ENCODE data around the gene GNG10. TPM values are rescaled to one million over a fixed set of nuclear protein-coding genes. Genes with fewer than 3 reads are reported as not detected.

Gene GNG10
- total and polyA plus RNA-seq, 7 donors = 12.0 to 22.3 (median 15.4) TPM

GRCh38 chr9:111622626-111623025 lies 38.8 kb upstream of the GNG10 start:
- TF ChIP-seq CTCF (IDR thresholded peaks at IDR 0.05) = no peak
- Histone ChIP-seq H3K36me3 (ENCODE audit: insufficient read depth in 1 of 2, low read depth in 1 of 2) (no peaks in the 10 kb centered on the region), H3K9me3 (no peaks in the 10 kb centered on the region), H3K27ac (no peak overlapping the region), H3K4me3 (no peak overlapping the region), H3K4me1 (no peaks in the 10 kb centered on the region), H3K27me3 (ENCODE audit: insufficient read depth in 3 of 3, low read length in 2 of 3) (no peaks in the 10 kb centered on the region)
- ATAC-seq = peak; percentile 71 to 80 (median 76)
- DNase-seq = peak; percentile 49
- 36 to 66% (median 47%) methylated on average over 3 of the region's 3 CpGs for WGBS, 3 donors
- intact Hi-C loops (cut with DNase I) = no loop called here

DNA sequence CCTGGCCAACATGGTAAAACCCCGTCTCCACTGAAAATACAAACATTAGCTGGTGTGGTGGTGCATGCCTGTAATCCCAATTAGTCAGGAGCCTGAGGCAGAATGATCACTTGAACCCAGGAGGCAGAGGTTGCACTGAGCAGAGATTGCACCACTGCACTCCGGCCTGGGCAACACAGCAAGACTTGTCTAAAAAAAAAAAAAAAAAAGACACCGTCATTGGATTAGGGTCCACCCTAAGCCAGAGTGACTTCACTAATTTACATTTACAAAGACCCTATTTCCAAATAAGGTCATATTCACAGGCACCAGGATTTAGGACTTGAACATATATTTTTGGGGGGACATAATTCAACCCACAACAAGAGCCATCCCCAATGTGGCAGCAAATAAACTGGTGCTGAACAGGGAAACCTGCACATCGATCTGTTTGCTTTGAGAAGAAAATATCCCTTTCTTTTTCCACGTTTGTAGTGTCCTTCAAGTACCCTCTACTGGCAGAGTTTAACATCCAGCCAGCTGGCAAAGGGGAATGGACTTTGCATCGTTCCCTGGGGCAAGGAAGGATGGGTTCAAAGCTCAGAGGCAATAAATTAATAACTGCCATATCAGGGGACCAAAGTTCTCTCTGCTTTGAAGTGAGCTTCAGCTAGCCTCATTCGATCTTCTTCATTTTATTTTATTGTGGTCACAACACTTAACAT lies 34.0 kb upstream of the GNG10 start:
- H3K9me3 ChIP-seq = no peaks in the 10 kb centered on the region
- no peak for TF ChIP-seq CTCF (IDR thresholded peaks at IDR 0.05)
- no peaks in the 10 kb centered on the region for H3K36me3 ChIP-seq (ENCODE audit: insufficient read depth in 1 of 2, low read depth in 1 of 2)
- peaks cover 4% of the 10 kb centered on the region for H3K4me1 ChIP-seq
- H3K27ac ChIP-seq = no peak overlapping the region
- no peak for ATAC-seq
- 55 to 63% (median 58%) methylated on average over 6 to 7 of the region's 7 CpGs for WGBS, 3 donors
- no peaks in the 10 kb centered on the region for H3K27me3 ChIP-seq (ENCODE audit: insufficient read depth in 3 of 3, low read length in 2 of 3)
- intact Hi-C loops (cut with DNase I) = no loop called here
- H3K4me3 ChIP-seq = no peak overlapping the region
- DNase-seq = no peak

DNA sequence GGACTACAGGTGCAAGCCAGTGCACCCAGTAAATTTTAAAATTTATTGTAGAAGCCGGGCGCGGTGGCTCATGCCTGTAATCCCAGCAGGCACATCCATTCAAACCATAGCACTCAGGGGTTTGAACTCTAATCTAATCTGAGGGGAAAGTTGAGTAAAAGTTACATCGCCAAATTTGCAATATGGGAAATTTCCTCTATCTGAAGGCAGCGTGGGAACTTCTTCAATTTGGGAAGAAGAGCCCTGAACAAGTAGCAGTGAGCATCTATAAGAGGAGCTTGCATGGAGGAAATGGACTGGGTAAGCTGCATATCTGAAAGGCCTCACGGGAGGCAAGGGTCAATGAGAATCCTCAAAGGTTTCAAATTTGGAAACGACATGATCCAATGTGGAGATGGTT lies 33.0 kb upstream of the GNG10 start:
- H3K4me3 ChIP-seq = no peak overlapping the region
- TF ChIP-seq CTCF (IDR thresholded peaks at IDR 0.05) = no peak
- no peak overlapping the region for H3K27ac ChIP-seq
- 80 to 84% (median 82%) methylated on average over 7 of the region's 7 CpGs for WGBS, 3 donors
- H3K4me1 ChIP-seq = peaks cover 12% of the 10 kb centered on the region
- DNase-seq (no peak), ATAC-seq (no peak)
- intact Hi-C loops (cut with DNase I) = no loop called here
- peaks cover 0 to 2% of the 10 kb centered on the region in 2 donors for H3K36me3 ChIP-seq (ENCODE audit: insufficient read depth in 1 of 2, low read depth in 1 of 2)
- no peaks in the 10 kb centered on the region for H3K9me3 ChIP-seq
- H3K27me3 ChIP-seq (ENCODE audit: insufficient read depth in 3 of 3, low read length in 2 of 3) = no peaks in the 10 kb centered on the region

- H3K4me1 ChIP-seq = peaks cover 12% of the 10 kb centered on the region
- DNase-seq (no peak), ATAC-seq (peak; percentile 5 to 43 (median 18))
- no peaks in the 10 kb centered on the region for H3K9me3 ChIP-seq
- peak overlapping the region; percentile 82 for H3K4me3 ChIP-seq
- WGBS, 3 donors = 5 to 8% (median 7%) methylated on average over 17 of the region's 17 CpGs
- TF ChIP-seq CTCF (IDR thresholded peaks at IDR 0.05) = no peak
- intact Hi-C loops (cut with DNase I) = loop anchor here in 1 of 2 donors (5.0 kb wide), 2 partner anchors 33 to 148 kb away; partner anchors contain the start of genes ECPAS and PTGR1
- peaks cover 0 to 2% of the 10 kb centered on the region in 2 donors for H3K36me3 ChIP-seq (ENCODE audit: insufficient read depth in 1 of 2, low read depth in 1 of 2)
- H3K27ac ChIP-seq = peak overlapping the region; percentile 89
- no peaks in the 10 kb centered on the region for H3K27me3 ChIP-seq (ENCODE audit: insufficient read depth in 3 of 3, low read length in 2 of 3)
These were observed 31.0 kb upstream of the GNG10 start for GRCh38 chr9:111630182-111630963.
